CD8-positive, alpha-beta memory T cell (primary cell): ENCODE measurements around the gene PSEN1. TPM values are rescaled to one million over a fixed set of nuclear protein-coding genes. Genes with fewer than 3 reads are reported as not detected.

Source experiments
- CTCF ChIA-PET: fragments of 350-600 bp; sonication (Branson Sonifier 250); formaldehyde crosslinking; loops from one replicate; lab custom pipeline; 2021; ENCODE audit warnings: antibody characterized with exemption; lab: Charles Lee
- POLR2A ChIA-PET: fragments of 350-600 bp; sonication (Branson Sonifier 250); formaldehyde crosslinking; loops from one replicate; lab custom pipeline; 2021; ENCODE audit warnings: antibody characterized with exemption; lab: Charles Lee
- DNase-seq, 5 donors: peaks; one replicate each; pipeline versions ENCODE4 v3.0.0 to v3.0.0-alpha.2; 2020 to 2022; ENCODE audit warnings: mixed read lengths in 1 of 5
- H3K27ac ChIP-seq: one replicate; pipeline ENCODE4 v1.7.0; 2013; ENCODE audit warnings: low read depth, mild to moderate bottlenecking, low read length, moderate library complexity
- H3K27me3 ChIP-seq: 2 replicates; pipeline ENCODE4 v1.7.0; 2013; ENCODE audit warnings: low read length, mild to moderate bottlenecking; ENCODE audit not compliant: insufficient read depth, poor library complexity, severe bottlenecking
- H3K36me3 ChIP-seq: 2 replicates; pipeline ENCODE4 v1.7.0; 2013; ENCODE audit warnings: mild to moderate bottlenecking, low read length, moderate library complexity; ENCODE audit not compliant: insufficient read depth
- H3K4me1 ChIP-seq: 2 replicates; pipeline ENCODE4 v1.7.0; 2013; ENCODE audit warnings: mild to moderate bottlenecking, low read length, moderate library complexity; ENCODE audit not compliant: insufficient read depth
- H3K4me3 ChIP-seq: 2 replicates; pipeline ENCODE4 v1.7.0; 2013; ENCODE audit warnings: mild to moderate bottlenecking, low read length
- H3K9me3 ChIP-seq: 2 replicates; pipeline ENCODE4 v1.7.0; 2013; ENCODE audit warnings: mild to moderate bottlenecking, low read length
- H3K27ac Mint-ChIP-seq, 8 donors: one replicate each; pipeline ENCODE4 v1.8.0; 2020 to 2021; ENCODE audit warnings: mixed read lengths in 8 of 8, mild to moderate bottlenecking in 6 of 8, inconsistent platforms in 3 of 8, moderate library complexity in 3 of 8
- H3K27me3 Mint-ChIP-seq, 2 donors: one replicate each; pipeline ENCODE4 v1.8.0; 2020 to 2021; ENCODE audit warnings: mixed read lengths in 2 of 2, mild to moderate bottlenecking in 1 of 2, moderate library complexity in 1 of 2
- H3K36me3 Mint-ChIP-seq, 3 donors: one replicate each; pipeline ENCODE4 v1.8.0; 2020 to 2021; ENCODE audit warnings: mixed read lengths in 3 of 3, inconsistent platforms in 1 of 3, mild to moderate bottlenecking in 1 of 3
- H3K4me1 Mint-ChIP-seq, 3 donors: one replicate each; pipeline ENCODE4 v1.8.0; 2020 to 2021; ENCODE audit warnings: mixed read lengths in 3 of 3, inconsistent platforms in 1 of 3, mild to moderate bottlenecking in 1 of 3
- H3K4me3 Mint-ChIP-seq, 7 donors: one replicate each; pipeline ENCODE4 v1.8.0; 2020 to 2021; ENCODE audit warnings: mixed read lengths in 7 of 7, mild to moderate bottlenecking in 6 of 7, moderate library complexity in 4 of 7, inconsistent platforms in 2 of 7
- H3K9me3 Mint-ChIP-seq, 5 donors: one replicate each; pipeline ENCODE4 v1.8.0; 2020 to 2022; ENCODE audit warnings: mixed read lengths in 5 of 5, mild to moderate bottlenecking in 3 of 5, moderate library complexity in 2 of 5, inconsistent platforms in 1 of 5
- polyA plus RNA-seq: library from polyadenylated mRNA; unstranded; fragments of 300-500 nt; fragmentation: Illumina TruSeq; gene quantifications from one replicate; pipeline ENCODE4 v1.2.3, GENCODE V29; 2021
- total RNA-seq, 2 experiments: library from RNA; stranded (reverse); gene quantifications; one replicate each; pipeline ENCODE4 v1.2.3, GENCODE V29; 2021

Gene PSEN1
- 10 to 100 TPM; 31.7 to 34.2 TPM for total RNA-seq
- 29.2 TPM for polyA plus RNA-seq

DNA sequence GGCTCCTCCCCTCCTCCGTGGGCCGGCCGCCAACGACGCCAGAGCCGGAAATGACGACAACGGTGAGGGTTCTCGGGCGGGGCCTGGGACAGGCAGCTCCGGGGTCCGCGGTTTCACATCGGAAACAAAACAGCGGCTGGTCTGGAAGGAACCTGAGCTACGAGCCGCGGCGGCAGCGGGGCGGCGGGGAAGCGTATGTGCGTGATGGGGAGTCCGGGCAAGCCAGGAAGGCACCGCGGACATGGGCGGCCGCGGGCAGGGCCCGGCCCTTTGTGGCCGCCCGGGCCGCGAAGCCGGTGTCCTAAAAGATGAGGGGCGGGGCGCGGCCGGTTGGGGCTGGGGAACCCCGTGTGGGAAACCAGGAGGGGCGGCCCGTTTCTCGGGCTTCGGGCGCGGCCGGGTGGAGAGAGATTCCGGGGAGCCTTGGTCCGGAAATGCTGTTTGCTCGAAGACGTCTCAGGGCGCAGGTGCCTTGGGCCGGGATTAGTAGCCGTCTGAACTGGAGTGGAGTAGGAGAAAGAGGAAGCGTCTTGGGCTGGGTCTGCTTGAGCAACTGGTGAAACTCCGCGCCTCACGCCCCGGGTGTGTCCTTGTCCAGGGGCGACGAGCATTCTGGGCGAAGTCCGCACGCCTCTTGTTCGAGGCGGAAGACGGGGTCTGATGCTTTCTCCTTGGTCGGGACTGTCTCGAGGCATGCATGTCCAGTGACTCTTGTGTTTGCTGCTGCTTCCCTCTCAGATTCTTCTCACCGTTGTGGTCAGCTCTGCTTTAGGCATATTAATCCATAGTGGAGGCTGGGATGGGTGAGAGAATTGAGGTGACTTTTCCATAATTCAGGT is at the start of gene PSEN1:
PSEN1 (plus strand) TSS at position 121 of the 839 bp plus-strand sequence. CDS start 11,513 bp downstream, outside the sequence.
- H3K9me3 ChIP-seq, result no peaks in the 10 kb centered on the region
- peaks cover 10% of the 10 kb centered on the region for H3K4me1 ChIP-seq
- peak; percentile 98 to 99 (median 99) for DNase-seq
- H3K27me3 ChIP-seq, result no peaks in the 10 kb centered on the region
- Mint-ChIP-seq H3K36me3 (peaks cover 0 to 15% (median 10%) of the 10 kb centered on the region in 3 donors), H3K27ac (peak within 1 kb of the TSS; percentile 92 to 99 (median 98)), H3K4me3 (peak within 1 kb of the TSS; percentile 91 to 97 (median 95)), H3K27me3 (peaks cover 0 to 2% of the 10 kb centered on the region in 2 donors), H3K4me1 (peaks cover 31 to 40% (median 37%) of the 10 kb centered on the region in 3 donors), H3K9me3 (peaks cover 0 to 10% (median 2%) of the 10 kb centered on the region in 5 donors)
- H3K36me3 ChIP-seq, result no peaks in the 10 kb centered on the region
- H3K27ac ChIP-seq, result peak within 1 kb of the TSS; percentile 94
- CTCF ChIA-PET, result no interaction called here
- H3K4me3 ChIP-seq, result peak within 1 kb of the TSS; percentile 78
- POLR2A ChIA-PET, result interaction anchor here (0.6 to 1.9 kb wide), 6 partner anchors 11 to 109 kb away, joined by 3 to 28 read pairs (median 4); partner anchors contain the start of genes RBM25 and ZFYVE1

DNA sequence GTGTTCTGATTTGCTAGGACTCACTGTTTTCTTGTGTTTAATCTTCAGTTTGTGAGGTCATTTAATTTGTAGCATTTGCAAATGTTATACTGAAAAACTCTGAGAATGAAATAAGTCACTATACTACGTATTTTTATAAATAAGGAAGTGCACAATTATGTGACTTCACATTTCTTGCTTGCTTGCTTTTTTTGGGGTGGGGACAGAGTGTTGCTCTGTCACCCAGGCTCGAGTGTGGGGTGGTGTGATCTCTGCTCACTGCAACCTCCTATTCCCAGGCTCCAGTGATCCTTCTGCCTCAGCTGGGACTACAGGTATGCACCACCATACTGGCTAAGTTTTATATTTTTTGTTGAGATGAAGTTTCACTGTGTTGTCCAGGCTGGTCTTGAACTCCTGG is 45.3 kb upstream of the PSEN1 start:
- H3K4me3 ChIP-seq, result no peak overlapping the region
- ChIA-PET POLR2A (no interaction called here), CTCF (no interaction called here)
- Mint-ChIP-seq H3K4me3 (no peak overlapping the region), H3K4me1 (peaks cover 11 to 29% (median 14%) of the 10 kb centered on the region in 3 donors), H3K27me3 (no peaks in the 10 kb centered on the region), H3K27ac (peak overlapping the region in 1 of 8 donors; percentile 43), H3K9me3 (no peaks in the 10 kb centered on the region), H3K36me3 (peaks cover 0 to 80% (median 15%) of the 10 kb centered on the region in 3 donors)
- H3K4me1 ChIP-seq, result no peaks in the 10 kb centered on the region
- H3K36me3 ChIP-seq, result peaks cover 50% of the 10 kb centered on the region
- no peaks in the 10 kb centered on the region for H3K27me3 ChIP-seq
- H3K27ac ChIP-seq, result no peak overlapping the region
- no peak for DNase-seq
- no peaks in the 10 kb centered on the region for H3K9me3 ChIP-seq

DNA sequence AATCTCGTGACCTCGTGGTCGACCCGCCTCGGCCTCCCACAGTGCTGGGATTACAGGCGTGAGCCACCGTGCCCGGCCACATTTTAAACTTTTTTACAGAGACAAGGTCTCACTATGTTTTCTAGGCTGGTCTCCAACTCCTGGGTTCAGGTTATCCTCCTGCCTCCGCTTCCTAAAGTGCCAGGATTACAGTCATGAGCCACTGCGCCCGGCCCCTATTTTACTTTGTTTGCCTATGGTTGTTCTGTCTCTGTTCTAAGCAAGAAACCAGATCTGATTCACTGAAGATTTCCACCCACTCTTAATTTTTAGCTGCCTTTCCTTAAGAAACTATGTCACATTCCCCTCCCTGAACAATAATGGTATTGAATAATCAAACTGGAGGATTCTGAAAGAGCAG is 38.9 kb upstream of the PSEN1 start:
- no peak overlapping the region for H3K27ac Mint-ChIP-seq
- H3K4me1 ChIP-seq, result no peaks in the 10 kb centered on the region
- H3K9me3 ChIP-seq, result no peaks in the 10 kb centered on the region
- no peak overlapping the region for H3K4me3 Mint-ChIP-seq
- H3K27me3 ChIP-seq, result no peaks in the 10 kb centered on the region
- H3K4me1 Mint-ChIP-seq, result peaks cover 3 to 19% (median 11%) of the 10 kb centered on the region in 3 donors
- no peaks in the 10 kb centered on the region for H3K27me3 Mint-ChIP-seq
- H3K4me3 ChIP-seq, result no peak overlapping the region
- ChIA-PET POLR2A (interaction anchor here (1.5 kb wide), 1 partner anchor 39 kb away, joined by 4 read pairs; the partner anchor contains the start of gene PSEN1), CTCF (no interaction called here)
- DNase-seq, result no peak
- H3K36me3 Mint-ChIP-seq, result peaks cover 0 to 80% (median 20%) of the 10 kb centered on the region in 3 donors
- H3K36me3 ChIP-seq, result peaks cover 33% of the 10 kb centered on the region
- H3K27ac ChIP-seq, result no peak overlapping the region
- H3K9me3 Mint-ChIP-seq, result no peaks in the 10 kb centered on the region

DNA sequence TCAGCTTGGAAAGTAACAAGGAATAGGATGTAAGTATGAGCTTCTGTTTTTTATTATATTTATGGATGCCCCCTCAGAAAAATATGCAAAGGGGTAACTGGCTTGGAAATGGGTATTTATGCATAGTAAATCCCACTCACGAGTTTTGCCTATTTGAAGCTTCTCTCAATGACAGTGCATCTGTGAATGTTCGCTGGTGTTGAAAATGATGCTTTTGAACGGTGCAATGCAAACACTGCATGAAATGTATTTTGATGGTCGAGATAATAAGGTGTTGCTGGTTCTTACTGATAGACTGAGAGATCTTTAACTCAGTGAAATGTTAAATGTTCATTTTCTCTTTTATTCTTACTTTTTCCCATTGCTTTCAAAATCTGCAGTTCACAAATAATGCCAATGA is 36.0 kb upstream of the PSEN1 start:
- no peaks in the 10 kb centered on the region for H3K9me3 ChIP-seq
- no peak overlapping the region for H3K4me3 Mint-ChIP-seq
- H3K4me1 ChIP-seq, result no peaks in the 10 kb centered on the region
- ChIA-PET POLR2A (no interaction called here), CTCF (no interaction called here)
- no peaks in the 10 kb centered on the region for H3K27me3 Mint-ChIP-seq
- H3K36me3 Mint-ChIP-seq, result peaks cover 4 to 83% (median 30%) of the 10 kb centered on the region in 3 donors
- H3K27ac ChIP-seq, result no peak overlapping the region
- no peaks in the 10 kb centered on the region for H3K27me3 ChIP-seq
- H3K4me3 ChIP-seq, result no peak overlapping the region
- H3K9me3 Mint-ChIP-seq, result no peaks in the 10 kb centered on the region
- peaks cover 46% of the 10 kb centered on the region for H3K36me3 ChIP-seq
- H3K27ac Mint-ChIP-seq, result peak overlapping the region in 4 of 8 donors; percentile 15 to 60 (median 42)
- peaks cover 3 to 22% (median 7%) of the 10 kb centered on the region in 3 donors for H3K4me1 Mint-ChIP-seq
- DNase-seq, result no peak

DNA sequence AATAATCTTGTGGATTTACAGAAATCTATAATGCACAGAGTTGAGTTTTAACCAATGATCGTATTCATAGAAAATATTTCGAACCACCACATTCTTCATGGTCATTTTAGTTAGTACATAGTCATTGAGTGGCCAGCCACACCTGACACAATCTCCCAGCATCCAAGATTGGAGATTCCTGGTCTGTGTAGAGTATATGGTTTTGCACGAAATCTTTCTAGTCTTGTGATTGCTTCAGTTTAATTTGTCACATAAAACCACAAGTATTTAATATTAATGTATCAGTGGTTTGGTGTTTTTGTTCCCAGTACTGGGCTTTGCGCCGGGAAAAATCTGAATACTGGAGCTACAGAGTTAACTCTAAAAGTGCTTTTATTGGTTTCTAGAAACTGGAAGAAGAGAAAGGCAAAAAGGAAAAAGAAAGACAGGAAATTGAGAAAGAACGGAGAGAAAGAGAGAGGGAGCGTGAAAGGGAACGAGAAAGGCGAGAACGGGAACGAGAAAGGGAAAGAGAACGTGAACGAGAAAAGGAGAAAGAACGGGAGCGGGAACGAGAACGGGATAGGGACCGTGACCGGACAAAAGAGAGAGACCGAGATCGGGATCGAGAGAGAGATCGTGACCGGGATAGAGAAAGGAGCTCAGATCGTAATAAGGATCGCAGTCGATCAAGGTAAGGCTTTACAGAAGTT is 33.4 kb upstream of the PSEN1 start:
- Histone ChIP-seq H3K36me3 (peaks cover 50% of the 10 kb centered on the region), H3K27me3 (no peaks in the 10 kb centered on the region), H3K4me3 (no peak overlapping the region), H3K4me1 (no peaks in the 10 kb centered on the region), H3K27ac (no peak overlapping the region), H3K9me3 (no peaks in the 10 kb centered on the region)
- Mint-ChIP-seq H3K27ac (peak overlapping the region in 4 of 8 donors; percentile 34 to 87 (median 66)), H3K4me3 (no peak overlapping the region), H3K4me1 (peaks cover 0 to 14% (median 7%) of the 10 kb centered on the region in 3 donors), H3K36me3 (peaks cover 15 to 82% (median 32%) of the 10 kb centered on the region in 3 donors), H3K9me3 (no peaks in the 10 kb centered on the region), H3K27me3 (no peaks in the 10 kb centered on the region)
- ChIA-PET CTCF (no interaction called here), POLR2A (no interaction called here)
- DNase-seq, result no peak

DNA sequence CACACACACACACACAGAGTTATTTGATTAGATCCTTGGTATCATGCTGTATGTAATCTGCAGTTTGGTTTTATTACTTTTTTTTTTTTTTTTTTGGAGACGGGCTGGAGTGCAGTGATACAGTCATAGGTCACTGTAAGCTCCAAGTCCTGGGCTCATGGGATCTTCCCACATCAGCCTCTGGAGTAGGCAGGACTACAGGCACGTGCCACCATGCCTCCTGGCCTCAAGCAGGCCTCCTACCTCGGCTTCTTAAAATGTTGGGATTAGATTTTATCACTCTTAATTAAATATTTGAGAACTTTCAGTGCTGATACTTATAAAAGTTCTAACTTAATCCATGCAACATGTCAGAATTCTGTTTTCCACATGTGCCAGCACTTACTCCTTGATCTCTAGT is 31.3 kb upstream of the PSEN1 start:
- peaks cover 50% of the 10 kb centered on the region for H3K36me3 ChIP-seq
- H3K27me3 ChIP-seq, result no peaks in the 10 kb centered on the region
- H3K27ac ChIP-seq, result no peak overlapping the region
- ChIA-PET CTCF (no interaction called here), POLR2A (no interaction called here)
- peaks cover 20 to 82% (median 36%) of the 10 kb centered on the region in 3 donors for H3K36me3 Mint-ChIP-seq
- no peaks in the 10 kb centered on the region for H3K9me3 Mint-ChIP-seq
- no peaks in the 10 kb centered on the region for H3K27me3 Mint-ChIP-seq
- DNase-seq, result no peak
- H3K4me3 Mint-ChIP-seq, result no peak overlapping the region
- no peaks in the 10 kb centered on the region for H3K4me1 ChIP-seq
- no peak overlapping the region for H3K4me3 ChIP-seq
- no peaks in the 10 kb centered on the region for H3K9me3 ChIP-seq
- H3K4me1 Mint-ChIP-seq, result peaks cover 0 to 12% (median 0%) of the 10 kb centered on the region in 3 donors
- H3K27ac Mint-ChIP-seq, result peak overlapping the region in 1 of 8 donors; percentile 64

DNA sequence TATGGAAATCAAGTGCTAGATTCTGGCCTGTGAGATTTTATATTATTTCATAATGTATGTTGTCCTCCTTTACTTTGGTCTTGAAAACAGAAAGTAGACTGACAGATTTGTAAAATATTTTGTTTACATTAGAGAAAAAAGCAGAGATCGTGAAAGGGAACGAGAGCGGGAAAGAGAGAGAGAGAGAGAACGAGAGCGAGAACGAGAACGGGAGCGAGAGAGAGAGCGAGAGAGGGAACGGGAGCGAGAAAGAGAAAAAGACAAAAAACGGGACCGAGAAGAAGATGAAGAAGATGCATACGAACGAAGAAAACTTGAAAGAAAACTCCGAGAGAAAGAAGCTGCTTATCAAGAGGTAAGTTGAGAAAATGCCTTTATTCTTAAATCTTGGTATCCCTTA is 30.6 kb upstream of the PSEN1 start:
- CTCF ChIA-PET, result no interaction called here
- DNase-seq, result no peak
- Mint-ChIP-seq H3K36me3 (peaks cover 20 to 82% (median 30%) of the 10 kb centered on the region in 3 donors), H3K27ac (peak overlapping the region in 2 of 8 donors; percentile 44 to 56), H3K9me3 (no peaks in the 10 kb centered on the region), H3K27me3 (no peaks in the 10 kb centered on the region), H3K4me1 (peaks cover 0 to 7% (median 0%) of the 10 kb centered on the region in 3 donors), H3K4me3 (no peak overlapping the region)
- Histone ChIP-seq H3K4me1 (no peaks in the 10 kb centered on the region), H3K9me3 (no peaks in the 10 kb centered on the region), H3K4me3 (no peak overlapping the region), H3K27me3 (no peaks in the 10 kb centered on the region), H3K27ac (no peak overlapping the region), H3K36me3 (peaks cover 53% of the 10 kb centered on the region)
- POLR2A ChIA-PET, result no interaction called here
